ENCODE results near the gene ATP6V1D.
"Not testable (repeated sequence)": the region's sequence is repeated elsewhere in the genome, so short reads cannot be mapped to it uniquely, and the experiment has no call there.

Gene ATP6V1D

DNA sequence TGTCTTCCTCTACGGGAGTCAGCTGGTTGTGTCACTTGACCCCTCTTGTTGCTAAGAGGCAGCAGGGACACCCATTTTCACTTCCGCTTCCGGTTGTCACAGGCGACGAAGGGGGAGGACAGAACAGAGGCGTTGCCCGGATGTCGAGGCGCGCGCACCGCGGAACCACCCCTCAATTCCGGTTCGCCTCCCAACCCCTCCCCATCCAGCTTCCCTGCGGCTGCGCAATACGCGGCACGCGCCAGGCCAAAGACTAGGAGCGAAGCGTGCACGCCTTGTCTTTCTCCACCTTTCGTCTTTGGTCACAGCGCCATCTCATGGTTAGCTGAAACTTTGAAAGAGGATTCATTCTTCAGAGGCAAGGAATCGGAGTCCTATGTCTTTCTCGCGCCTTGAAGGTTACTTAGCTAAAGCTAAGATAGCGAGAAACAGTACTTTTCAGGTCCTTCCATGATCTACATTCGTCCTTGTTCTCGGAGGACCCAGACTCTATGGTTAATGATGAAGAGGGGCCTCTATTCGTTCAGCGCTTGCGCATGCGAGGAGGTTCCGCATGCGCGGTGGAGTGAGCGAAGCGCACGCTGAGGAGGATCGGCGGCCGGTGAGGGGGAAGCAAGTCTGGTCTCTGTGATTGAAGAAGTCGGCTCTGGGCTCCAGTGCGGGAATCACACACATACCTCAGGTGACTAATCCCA lies at the start of gene ATP6V1D, which contains the start of gene EIF2S1:
ATP6V1D (minus strand) TSS at position 30 of the 695 bp plus-strand sequence. CDS start 106 bp downstream, outside the sequence.
EIF2S1 (plus strand) TSS at position 554 of the 695 bp plus-strand sequence. CDS start 4,440 bp downstream, outside the sequence.
- DNase-seq (ENCODE audit: low read depth) = peak; percentile 100

DNA sequence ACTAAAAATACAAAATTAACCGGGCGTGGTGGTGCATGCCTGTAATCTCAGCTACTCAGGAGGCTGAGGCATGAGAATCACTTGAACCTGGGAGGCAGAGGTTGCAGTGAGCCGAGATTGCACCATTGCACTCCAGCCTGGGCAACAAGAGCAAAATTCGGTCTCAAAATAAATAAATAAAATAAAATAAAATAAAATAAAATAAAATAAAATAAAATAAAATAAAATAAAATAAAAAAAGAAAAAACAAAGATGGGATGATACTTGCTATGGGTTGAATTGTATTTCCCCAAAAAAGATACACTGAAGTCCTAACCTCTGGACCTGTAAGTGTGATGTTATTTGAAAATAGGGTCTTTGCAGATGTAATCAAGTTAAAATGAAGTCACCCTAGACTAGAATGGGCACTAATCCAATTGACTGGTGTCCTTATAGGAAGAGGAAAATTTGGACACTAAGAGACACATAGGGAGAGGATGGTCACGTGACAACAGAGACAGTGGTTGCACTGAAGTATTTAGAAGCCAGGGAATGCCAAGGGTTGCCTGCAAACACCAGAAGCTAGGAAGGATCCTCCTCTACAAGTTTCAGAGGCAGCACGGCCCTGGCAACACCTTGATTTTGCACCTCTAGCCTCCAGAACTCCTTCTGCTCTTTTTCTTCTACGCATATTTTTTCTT lies 48.7 kb upstream of the ATP6V1D start:
- DNase-seq (ENCODE audit: low read depth) = not testable (repeated sequence)

DNA sequence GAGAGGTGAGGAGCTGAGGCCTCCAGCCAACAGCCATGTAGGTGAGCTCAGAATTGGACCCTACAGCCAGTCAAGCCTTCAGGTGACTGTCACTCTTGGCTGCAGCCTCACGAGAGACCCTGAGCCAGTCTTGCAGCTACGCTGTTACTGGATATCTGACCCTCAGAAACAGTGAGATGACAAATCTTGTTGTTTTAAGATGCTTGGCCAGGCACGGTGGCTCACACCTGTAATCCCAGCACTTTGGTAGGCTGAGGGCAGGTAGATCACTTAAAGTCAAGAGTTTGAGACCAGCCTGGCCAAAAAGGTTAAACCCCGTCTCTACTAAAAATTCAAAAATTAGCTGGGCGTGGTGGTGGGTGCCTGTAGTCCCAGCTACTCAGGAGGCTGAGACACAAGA lies 46.2 kb upstream of the ATP6V1D start:
- DNase-seq (ENCODE audit: low read depth) = no peak

DNA sequence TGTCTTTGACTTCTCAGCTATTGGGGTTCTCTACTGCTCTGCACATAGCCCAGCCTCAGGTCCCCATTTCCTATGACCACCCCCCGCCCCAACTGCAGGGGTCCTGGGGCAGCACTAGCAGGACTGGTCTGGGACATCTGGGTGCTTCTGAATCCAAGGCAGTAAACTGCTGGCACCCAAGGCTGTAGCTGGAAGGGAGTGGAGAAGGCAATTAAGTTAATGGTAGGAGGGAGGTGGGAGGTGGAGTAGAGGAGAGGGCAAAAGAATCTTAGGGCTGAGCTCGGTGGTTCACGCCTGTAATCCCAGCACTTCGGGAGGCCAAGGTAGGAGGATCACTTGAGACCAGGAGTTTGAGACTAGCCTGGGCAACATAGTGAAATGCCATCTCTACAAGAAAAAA lies 40.8 kb upstream of the ATP6V1D start:
- no peak for DNase-seq (ENCODE audit: low read depth)

DNA sequence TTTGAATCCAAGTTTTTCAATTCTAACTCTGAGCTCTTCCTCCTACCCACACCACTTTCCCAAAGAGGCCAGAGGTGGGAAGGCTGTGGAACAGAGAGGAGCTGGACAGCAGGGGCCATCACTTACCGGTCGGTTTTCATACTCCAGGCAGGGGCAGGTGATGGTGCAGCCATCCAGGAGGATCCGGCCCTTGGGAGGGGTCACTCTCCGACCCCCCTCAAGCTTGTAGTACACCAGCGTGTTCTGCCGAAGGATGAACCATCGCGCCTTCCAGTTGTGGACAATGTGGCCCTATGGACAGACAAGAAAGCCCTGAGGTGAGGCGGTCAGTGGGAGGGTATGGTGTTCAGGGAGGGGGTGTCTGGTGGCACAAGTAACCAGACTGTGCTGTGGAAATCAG lies 37.9 kb upstream of the ATP6V1D start:
- no peak for DNase-seq (ENCODE audit: low read depth)

DNA sequence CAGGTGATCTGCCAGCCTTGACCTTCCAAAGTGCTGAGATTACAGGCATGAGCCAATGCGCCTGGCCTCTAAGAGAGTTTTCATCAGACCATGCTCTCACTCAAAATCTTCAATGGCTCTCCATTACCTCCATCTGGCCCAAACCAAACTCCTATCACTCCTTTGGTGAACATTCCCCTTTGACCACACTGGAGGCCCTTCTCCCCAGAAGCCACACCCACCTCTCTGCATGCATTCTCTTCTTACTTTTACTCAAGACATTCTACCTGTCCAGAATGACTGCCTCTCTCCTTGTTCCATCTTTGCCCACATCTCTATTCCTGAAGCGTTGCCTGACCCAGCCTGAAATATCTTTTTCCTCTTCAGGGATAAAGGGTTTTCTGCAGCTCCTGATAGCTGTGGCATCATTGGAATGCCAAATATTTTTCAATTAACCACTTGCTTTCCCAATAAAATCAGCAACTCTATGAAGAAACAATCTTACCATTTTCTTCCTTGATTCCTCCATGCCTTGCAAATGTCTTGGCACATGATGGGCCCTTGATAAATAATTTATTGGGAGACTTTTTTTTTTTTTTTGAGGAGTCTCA lies 36.9 kb upstream of the ATP6V1D start:
- DNase-seq (ENCODE audit: low read depth) = no peak

DNA sequence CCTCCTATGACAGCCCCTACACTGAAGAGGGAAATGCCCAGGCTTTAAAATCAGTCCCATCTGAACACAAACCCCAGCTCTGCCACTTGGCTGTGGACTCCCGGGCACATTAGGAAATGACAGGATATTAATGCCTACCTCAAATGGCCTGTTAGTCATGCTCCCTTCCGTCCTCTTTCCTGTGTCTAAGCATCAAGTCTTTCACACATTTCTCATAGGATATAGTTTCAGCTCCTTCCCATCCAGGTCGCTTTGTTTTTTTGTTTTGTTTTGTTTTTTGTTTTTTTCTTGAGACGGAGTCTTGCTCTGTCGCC lies 36.2 kb upstream of the ATP6V1D start:
- no peak for DNase-seq (ENCODE audit: low read depth)

DNA sequence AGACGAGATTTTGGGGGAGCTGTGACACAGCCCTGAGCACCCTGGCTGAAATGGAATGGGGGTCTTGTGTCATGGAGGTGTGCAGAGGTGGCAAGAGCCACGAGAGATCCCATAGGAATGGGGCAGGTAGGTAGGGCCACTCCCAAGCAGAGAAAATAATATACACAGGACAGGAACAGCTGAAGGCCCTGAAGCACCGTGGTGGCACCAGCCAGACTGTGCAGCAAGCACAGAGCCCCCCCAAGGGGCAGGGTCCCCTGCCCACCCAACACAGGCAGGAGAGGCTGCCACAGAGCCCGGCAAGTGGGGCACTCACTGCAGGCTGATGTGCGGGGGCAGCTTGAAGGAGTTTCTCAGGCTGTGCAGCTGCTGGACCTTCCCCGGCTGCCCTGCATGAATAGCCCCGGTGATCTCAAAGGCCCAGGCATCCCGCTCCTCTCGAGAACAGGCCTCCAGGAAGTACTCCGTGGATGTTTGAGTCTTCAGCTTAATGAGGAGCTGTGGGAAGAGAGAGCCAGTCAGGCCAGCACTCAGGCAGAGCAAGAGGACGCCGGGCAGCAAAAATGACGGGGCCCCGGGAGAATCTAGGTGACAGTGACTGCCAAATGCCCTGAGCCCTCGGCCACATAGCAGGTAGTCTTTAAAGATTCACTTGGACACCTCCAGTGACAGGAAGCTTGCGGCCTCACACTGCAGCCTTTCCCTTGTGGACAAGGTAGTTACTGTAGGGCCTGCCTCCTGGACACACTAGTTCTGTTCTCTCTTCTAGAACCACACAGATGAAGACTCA lies 35.7 kb upstream of the ATP6V1D start:
- DNase-seq (ENCODE audit: low read depth) = no peak

DNA sequence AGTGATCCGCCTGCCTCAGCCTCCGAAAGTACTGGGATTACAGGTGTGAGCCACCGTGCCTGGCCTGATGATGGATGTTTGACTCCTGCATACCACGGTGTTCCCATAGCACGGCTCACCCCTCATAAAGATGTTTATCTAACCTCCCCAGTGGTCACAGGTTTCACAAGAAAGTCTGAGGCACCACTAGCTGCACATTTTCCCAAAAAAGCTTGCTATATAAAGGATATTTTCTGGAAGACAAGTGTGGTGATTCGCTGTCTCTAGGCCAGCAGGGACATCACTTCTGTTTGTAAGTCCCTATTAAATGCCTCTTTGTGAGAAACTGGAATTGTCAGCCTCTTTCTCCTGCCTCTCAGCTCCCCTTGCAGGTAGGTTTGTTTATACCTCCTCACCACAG lies 34.1 kb upstream of the ATP6V1D start:
- DNase-seq (ENCODE audit: low read depth) = no peak

DNA sequence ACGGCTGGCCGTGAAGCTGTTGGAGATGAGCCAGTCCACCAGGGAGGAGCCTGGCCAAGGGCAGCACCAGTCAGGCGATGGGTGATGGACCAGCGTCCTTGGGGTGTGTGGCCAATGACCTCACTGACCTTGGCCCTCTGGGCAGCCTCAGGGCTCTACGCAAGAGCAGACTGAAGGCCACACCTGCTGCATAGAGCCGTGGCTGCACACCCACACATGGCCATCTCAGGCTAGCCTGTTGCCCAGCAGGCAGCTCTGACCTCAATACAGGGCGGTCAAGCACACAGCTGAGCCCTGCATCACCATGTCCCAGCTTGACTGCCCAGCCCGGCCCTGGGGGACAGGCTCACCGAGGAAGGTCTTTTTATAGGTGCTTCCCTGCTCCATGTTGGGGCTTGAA lies 33.2 kb upstream of the ATP6V1D start:
- no peak for DNase-seq (ENCODE audit: low read depth)

DNA sequence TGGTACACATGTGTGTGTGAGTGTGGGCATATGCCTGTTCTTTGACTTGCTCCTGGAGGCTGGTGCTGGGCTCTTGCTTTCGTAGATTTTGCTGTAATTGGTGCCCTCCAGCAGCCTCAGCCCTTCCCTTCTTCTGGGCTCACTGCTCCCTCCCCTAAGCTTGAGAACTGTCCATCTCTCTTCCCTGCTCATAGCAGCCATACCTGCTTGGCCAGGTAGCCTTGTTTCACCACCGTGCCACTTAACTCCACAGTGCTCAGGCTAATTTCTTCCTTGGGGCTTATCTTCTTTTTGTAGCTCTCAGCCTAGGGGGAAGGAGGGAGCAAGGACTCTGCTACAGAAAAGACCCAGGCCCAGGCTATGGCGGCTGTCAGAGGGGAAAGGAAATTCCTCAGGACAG lies 32.5 kb upstream of the ATP6V1D start:
- no peak for DNase-seq (ENCODE audit: low read depth)

DNA sequence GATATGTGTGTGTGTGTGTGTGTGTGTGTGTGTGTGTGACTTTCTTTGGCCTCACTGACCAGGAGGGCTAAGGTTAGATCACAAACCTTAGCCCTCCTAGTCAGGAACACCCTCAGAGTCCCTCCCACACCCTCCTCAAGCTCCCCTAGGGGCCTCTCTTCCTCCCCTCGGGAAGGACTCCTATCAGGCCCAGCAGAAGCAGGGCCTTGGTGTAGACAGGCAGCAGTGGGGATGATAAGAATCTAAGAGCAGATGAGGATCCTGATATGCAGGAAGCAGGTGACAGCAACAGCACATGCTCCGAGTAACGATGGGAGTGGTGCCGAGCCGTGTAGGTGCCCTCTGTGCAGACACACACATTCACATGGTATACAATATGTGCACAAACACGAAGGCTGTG lies 31.7 kb upstream of the ATP6V1D start:
- DNase-seq (ENCODE audit: low read depth) = no peak

DNA sequence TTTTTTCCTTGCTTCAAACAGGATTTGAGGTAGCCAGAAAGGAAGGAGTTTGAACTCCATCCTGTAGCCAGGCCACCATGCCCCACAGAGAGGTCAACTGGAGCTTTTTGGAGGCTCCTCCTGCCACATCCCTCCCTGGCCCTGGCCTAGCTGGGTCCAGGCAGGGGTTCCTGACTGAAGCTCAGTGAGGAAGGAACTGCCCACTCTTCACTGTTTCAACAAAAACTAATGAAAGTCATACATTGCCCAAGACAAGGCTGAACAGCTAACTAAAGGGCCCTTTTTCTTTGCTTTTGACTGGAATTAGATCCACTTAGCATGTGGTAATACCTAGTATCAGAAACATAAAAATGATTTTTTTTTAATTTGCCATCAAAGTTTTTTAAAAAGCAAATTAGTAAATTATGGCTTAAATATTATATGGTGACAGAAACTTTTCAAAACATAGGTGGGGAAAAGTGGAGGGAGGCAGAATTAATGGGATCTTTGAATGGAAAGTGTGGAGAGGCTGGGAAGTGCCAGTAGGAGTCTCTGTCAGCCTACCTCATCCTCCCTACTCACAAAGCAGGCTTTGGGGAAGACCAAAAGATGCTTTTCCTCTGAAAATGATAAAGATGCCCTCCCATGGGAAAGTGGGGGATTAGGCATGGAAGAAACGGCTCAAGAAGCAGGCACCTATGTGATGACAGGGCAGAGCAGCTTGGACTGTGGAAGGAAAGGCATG lies 30.4 kb upstream of the ATP6V1D start:
- DNase-seq (ENCODE audit: low read depth) = no peak

DNA sequence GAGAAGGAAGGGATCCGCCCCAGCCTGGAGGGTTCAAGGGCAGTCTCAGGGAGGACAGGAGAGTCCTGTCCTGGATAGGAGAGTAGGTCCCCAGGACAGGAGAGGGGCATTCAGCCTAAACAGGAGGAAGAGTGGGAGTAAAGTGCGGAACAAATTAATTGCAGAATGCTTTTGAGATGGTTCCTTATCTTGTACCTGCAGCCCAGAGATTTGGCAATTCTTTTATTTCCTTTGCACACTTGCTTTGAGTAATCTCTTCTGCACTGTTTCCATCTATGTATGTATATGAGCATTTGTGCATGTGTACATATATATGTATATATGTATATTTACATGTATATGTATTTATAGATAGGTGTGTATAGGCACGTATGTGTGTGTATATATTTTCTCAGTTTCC lies 29.7 kb upstream of the ATP6V1D start:
- DNase-seq (ENCODE audit: low read depth) = no peak

DNA sequence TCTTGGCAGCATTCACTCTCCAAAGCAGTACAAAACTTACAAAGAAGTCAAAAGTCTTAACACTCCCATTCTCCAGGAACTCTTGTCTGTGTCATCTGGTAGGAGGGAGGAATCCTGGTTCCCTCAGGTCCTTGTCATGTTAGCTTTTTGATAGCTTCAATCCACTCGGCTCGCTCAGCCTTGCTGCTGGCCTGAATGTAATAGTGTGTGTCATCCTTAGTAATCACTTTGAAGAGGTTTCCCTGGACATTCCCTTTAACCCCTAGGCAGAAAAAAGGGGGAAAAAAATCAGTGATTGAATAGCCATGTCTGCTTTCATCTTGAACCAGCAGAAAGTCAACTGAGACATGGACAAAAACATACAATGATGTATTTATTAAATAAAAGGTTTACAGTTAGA lies 27.6 kb upstream of the ATP6V1D start:
- DNase-seq (ENCODE audit: low read depth) = no peak

DNA sequence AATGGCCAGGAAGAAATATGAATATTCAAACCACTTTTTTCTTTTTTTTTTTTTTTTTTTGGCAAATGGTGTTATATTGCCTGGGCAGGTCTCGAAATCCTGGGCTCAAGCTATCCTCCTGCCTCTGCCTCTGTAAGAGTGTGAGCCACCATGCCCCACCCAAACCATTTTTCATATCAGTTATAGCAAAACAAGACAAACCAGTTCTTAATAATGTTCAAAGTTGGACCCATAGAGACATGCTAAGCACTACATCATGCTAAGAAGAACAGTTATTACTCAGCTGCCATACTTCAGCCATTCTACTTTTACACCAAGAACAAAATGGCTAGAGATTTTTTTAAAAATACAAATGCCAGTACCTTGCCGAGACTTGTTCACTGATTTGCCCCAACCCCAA lies 26.0 kb upstream of the ATP6V1D start:
- DNase-seq (ENCODE audit: low read depth) = no peak

DNA sequence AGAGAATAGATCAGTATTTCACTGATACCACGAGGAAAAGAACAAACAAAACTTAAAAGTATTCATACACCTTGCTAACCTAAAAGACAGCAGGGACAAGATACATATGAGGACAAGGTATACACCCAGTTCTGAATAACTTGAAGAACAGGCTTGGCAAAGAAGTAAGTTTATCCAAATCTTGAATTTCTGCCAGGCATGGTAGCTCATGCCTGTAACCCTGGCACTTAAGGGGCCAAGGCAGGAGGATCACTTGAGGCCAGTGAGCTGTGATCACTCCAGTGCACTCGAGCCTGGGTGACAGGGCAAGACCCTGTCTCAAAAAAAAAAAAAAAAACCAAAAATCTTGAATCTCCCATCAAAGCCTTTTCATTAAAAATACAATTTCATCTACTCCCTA lies 25.5 kb upstream of the ATP6V1D start:
- no peak for DNase-seq (ENCODE audit: low read depth)

DNA sequence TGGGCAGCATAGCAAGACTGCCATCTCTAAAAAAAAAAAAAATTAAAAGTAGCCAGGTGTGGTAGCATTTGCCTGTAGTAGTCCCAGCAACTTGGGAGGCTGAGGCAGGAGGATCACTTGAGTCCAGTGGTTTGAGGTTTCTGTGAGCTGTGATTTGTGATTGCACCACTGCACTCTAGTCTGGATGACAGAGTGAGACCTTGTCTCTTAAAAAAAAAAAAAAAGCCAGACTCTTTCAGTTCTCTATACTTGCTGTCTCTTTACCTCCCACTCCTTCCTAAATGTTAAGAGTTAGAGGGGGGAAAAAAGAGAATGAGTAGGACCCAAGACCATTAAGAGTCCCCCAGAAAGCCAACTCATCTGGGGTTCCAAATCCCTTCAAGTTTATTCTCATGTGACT lies 18.3 kb upstream of the ATP6V1D start:
- DNase-seq (ENCODE audit: low read depth) = no peak

DNA sequence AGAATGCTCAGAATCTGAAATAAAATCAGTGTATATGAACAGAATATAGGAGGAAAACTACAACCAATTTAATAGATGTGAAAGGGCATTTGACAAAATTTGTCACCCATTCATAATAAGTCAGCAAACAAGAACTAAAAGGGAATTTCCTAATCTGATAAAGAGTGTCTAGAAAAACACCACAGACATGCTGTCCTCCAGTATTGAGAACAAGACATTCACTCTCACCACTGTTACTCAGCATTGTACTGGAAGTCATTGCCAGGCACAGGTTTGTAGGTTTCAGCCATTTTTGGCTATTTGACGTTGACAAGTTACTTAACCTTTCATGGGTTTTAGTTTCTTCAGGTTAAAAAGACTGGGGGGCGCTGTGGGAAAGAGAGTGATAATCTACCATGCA lies 13.7 kb upstream of the ATP6V1D start:
- DNase-seq (ENCODE audit: low read depth) = no peak

DNA sequence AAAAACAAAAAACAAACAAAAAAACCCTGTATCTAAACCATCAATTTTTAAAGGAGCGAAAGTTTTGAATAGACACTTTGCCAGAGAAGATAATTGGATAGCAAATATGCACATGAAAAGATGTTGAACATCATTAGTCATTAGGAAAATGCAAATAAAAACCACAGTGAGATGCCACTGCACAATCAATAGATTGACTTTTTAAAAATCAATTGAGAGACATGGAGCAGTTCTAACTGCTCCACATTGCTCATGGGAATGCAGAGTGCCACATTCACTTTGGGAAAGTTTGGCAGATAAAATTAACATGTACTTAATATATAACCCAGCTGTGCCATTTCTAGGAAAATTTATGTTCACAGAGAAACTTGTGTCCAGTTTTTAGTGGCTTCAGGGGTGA lies 13.2 kb upstream of the ATP6V1D start:
- no peak for DNase-seq (ENCODE audit: low read depth)

DNA sequence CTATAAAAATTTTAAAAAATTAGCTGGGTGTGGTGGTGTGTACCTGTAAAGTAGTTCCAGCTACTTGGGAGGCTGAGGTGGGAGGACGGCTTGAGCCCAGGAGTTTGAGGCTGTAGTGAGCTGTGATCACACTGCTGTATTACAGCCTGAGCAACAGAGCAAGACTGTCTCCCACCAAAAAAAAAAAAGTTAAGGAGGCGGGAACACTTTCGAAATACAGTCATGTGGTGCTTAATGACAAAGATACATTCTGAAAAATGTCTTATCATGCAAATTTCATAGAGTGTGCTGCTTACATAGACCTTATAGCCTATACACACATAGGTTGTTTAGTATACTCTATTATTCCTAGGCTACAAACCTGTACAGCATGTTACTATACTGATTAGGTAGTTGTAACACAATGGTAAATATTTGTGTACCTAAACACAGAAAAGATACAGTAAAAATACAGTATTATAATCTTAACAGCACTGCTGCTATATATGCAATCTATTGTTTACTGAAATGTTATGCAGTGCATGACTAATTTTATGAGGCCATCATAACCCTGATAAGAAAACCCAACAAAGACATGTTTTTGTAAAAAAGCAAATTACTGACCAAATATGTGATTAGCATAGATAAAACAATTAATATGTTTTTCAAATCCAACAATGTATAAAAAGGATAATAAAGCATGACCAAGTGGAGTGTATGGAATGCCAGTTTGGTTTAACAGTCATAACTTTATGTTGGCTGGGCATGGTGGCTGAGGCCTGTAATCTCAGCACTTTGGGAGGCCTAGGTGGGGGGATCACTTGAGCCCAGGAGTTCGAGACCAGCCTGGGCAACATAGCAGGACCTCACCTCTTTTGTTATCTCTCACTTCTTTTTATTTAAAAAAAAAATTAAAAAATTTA lies 11.9 kb upstream of the ATP6V1D start:
- no peak for DNase-seq (ENCODE audit: low read depth)

Measured in stimulated activated CD8-positive, alpha-beta memory T cell treated with anti-CD3 and anti-CD28 coated beads, Interleukin-12 subunit alpha, Interleukin-12 subunit beta, amount 100 ng/mL, for 1 hour (primary cell).